Kidney epithelial cell (primary cell): ENCODE results near the gene SCLY. TPM values are rescaled to one million over a fixed set of nuclear protein-coding genes. Genes with fewer than 3 reads are reported as not detected.
A peak's percentile ranks its signal among the peaks of the same experiment; 100 is the strongest.

Experiments
- DNase-seq: peaks from one replicate; pipeline ENCODE4 v3.0.0-alpha.2; 2010; ENCODE audit warnings: low read depth
- H3K27me3 ChIP-seq: 2 replicates; pipeline ENCODE4 v1.6.0; 2011; ENCODE audit warnings: low read length; ENCODE audit not compliant: control insufficient read depth, insufficient read depth
- H3K36me3 ChIP-seq: 2 replicates; pipeline ENCODE4 v1.5.1; 2011; ENCODE audit warnings: low read length; ENCODE audit not compliant: control insufficient read depth, insufficient read depth
- H3K4me3 ChIP-seq: 2 replicates; pipeline ENCODE4 v1.5.1; 2011; ENCODE audit warnings: low read depth, mild to moderate bottlenecking, control low read depth, low read length
- CTCF ChIP-seq: IDR thresholded peaks from 2 replicates; pipeline ENCODE4 v1.5.1; 2011; ENCODE audit warnings: mild to moderate bottlenecking, moderate library complexity, low read length, control low read depth, inconsistent platforms; ENCODE audit not compliant: insufficient read depth, poor library complexity, severe bottlenecking
- total RNA-seq: library from RNA; depleted of rRNA; stranded (reverse); fragments of >200 nt; gene quantifications from 2 replicates; pipeline ENCODE4 v1.2.3, GENCODE V29; 2015

The SCLY gene
- total RNA-seq, 1 donor from 2014 or later, result 32.1 TPM

- Histone ChIP-seq H3K36me3 (no peaks in the 10 kb centered on the region), H3K27me3 (peaks cover 5% of the 10 kb centered on the region), H3K4me3 (no peak overlapping the region)
- no peak for TF ChIP-seq CTCF
- peak; percentile 72 for DNase-seq
Measured at GRCh38 chr2:238098901-238099713, 38.3 kb downstream of the SCLY start.

- TF ChIP-seq CTCF, result no peak
- no peaks in the 10 kb centered on the region for H3K36me3 ChIP-seq
- no peak overlapping the region for H3K4me3 ChIP-seq
- H3K27me3 ChIP-seq, result peaks cover 6% of the 10 kb centered on the region
- no peak for DNase-seq
Measured at GRCh38 chr2:238099714-238100048, 38.9 kb downstream of the SCLY start.

GRCh38 chr2:238100049-238100820, 39.4 kb downstream of the SCLY start, which contains the start of gene ESPNL:
Gene ESPNL, plus strand, starts transcription at chr2:238100340. Its CDS starts 80 bp downstream, at chr2:238100420.
- H3K4me3 ChIP-seq, result no peak within 1 kb of the TSS
- DNase-seq, result no peak
- no peaks in the 10 kb centered on the region for H3K36me3 ChIP-seq
- no peak for TF ChIP-seq CTCF
- peaks cover 8% of the 10 kb centered on the region for H3K27me3 ChIP-seq

GRCh38 chr2:238100821-238101771, 40.3 kb downstream of the SCLY start:
- no peak for TF ChIP-seq CTCF
- no peaks in the 10 kb centered on the region for H3K36me3 ChIP-seq
- peaks cover 11% of the 10 kb centered on the region for H3K27me3 ChIP-seq
- DNase-seq, result no peak
- no peak overlapping the region for H3K4me3 ChIP-seq

GRCh38 chr2:238101891-238102841, 41.4 kb downstream of the SCLY start:
- Histone ChIP-seq H3K27me3 (peaks cover 13% of the 10 kb centered on the region), H3K36me3 (no peaks in the 10 kb centered on the region), H3K4me3 (no peak overlapping the region)
- DNase-seq, result no peak
- TF ChIP-seq CTCF, result no peak
